PC-9 (cell line): ENCODE results near the gene CENPA.

Experiments used
- EZH2 ChIP-seq: fragments of 200-600 bp; sonication (generic); IDR thresholded peaks from 2 replicates; pipeline ENCODE4 v1.8.0; 2017; ENCODE audit warnings: antibody characterized with exemption, low read depth
- TF ChIP-seq, protein P1 (sequence below): fragments of 200-600 bp; sonication (generic); conservative IDR thresholded peaks from 2 replicates; pipeline ENCODE4 v1.6.1; 2017; ENCODE audit warnings: mixed run types, antibody characterized with exemption, mild to moderate bottlenecking, moderate library complexity

DNA sequence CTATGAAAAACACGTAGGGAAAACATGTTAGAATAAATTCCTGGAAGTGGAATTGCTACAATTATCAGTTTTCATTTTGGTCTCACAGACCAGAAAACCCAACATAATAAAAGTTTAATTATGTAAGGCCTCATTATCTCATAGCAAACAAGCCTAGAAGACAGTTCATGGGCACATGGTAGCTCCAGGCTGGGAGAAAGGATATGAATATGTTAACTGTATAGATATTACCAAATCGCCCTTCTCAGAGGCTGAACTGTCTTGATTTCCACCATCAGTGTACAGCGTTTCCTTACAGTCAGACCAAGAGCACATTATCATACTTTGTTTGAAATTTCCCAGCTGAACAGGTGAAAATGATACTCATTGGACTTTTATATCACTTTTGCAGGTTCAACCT, 38.9 kb upstream of the CENPA start:
- TF ChIP-seq, protein P1, sequence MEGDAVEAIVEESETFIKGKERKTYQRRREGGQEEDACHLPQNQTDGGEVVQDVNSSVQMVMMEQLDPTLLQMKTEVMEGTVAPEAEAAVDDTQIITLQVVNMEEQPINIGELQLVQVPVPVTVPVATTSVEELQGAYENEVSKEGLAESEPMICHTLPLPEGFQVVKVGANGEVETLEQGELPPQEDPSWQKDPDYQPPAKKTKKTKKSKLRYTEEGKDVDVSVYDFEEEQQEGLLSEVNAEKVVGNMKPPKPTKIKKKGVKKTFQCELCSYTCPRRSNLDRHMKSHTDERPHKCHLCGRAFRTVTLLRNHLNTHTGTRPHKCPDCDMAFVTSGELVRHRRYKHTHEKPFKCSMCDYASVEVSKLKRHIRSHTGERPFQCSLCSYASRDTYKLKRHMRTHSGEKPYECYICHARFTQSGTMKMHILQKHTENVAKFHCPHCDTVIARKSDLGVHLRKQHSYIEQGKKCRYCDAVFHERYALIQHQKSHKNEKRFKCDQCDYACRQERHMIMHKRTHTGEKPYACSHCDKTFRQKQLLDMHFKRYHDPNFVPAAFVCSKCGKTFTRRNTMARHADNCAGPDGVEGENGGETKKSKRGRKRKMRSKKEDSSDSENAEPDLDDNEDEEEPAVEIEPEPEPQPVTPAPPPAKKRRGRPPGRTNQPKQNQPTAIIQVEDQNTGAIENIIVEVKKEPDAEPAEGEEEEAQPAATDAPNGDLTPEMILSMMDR, result no peak
- TF ChIP-seq EZH2, result no peak
